Prostate gland (tissue), 2 donors: Measurements from ENCODE around the gene TOPBP1. TPM values are rescaled to one million over a fixed set of nuclear protein-coding genes. Genes with fewer than 3 reads are reported as not detected.

Source experiments
- DNase-seq: peaks from one replicate; pipeline ENCODE4 v3.0.0-alpha.2; 2019; ENCODE audit warnings: low spot score
- H3K27ac ChIP-seq, 2 donors: fragments of 200-600 bp; sonication (generic); 2 replicates each; pipeline ENCODE4 v1.5.1; 2017 to 2019
- H3K27me3 ChIP-seq: fragments of 200-600 bp; sonication (generic); replicated peaks from 2 replicates; pipeline ENCODE4 v1.5.1; 2019; ENCODE audit not compliant: insufficient read depth
- H3K36me3 ChIP-seq, 2 donors: fragments of 200-600 bp; sonication (generic); 1 replicate in 1 of 2; 2 replicates in 1 of 2; pipeline versions ENCODE4 v1.5.1 to v1.8.1; 2017 to 2019
- H3K4me1 ChIP-seq: fragments of 200-600 bp; sonication (generic); replicated peaks from 2 replicates; pipeline ENCODE4 v1.5.1; 2019
- H3K4me3 ChIP-seq, 2 donors: fragments of 200-600 bp; sonication (generic); 2 replicates each; pipeline ENCODE4 v1.5.1; 2017 to 2019
- H3K9me3 ChIP-seq: fragments of 200-600 bp; sonication (generic); 2 replicates; pipeline ENCODE4 v1.5.1; 2017
- CTCF ChIP-seq, 4 experiments: fragments of 200-600 bp in 2 of 4; fragments of 450-650 bp in 2 of 4; sonication (generic) in 2 of 4; IDR thresholded peaks; 1 replicate in 3 of 4; 2 replicates in 1 of 4; pipeline ENCODE4 v1.5.1; 2016 to 2019; ENCODE audit warnings: antibody characterized with exemption in 4 of 4, mild to moderate bottlenecking in 2 of 4, moderate library complexity in 2 of 4
- POLR2A ChIP-seq: fragments of 450-650 bp; IDR thresholded peaks from one replicate; pipeline ENCODE4 v1.6.1; 2016; ENCODE audit warnings: antibody characterized with exemption, mild to moderate bottlenecking
- POLR2AphosphoS5 ChIP-seq: sonication (generic); formaldehyde crosslinking; IDR thresholded peaks from one replicate; pipeline ENCODE4 v1.6.1; 2017; ENCODE audit warnings: antibody characterized with exemption
- WGBS: methylation state at CpG from one replicate; pipeline ENCODE4 v1.1.5; 2018; 5-methylcytosine and 5-hydroxymethylcytosine counted together
- intact Hi-C: fragments of 100-400 bp; cut with DNase I; formaldehyde crosslinking; loops from one replicate; pipeline ENCODE4 v1.14.2; 2022
- total RNA-seq, 2 donors: library from RNA; depleted of rRNA; stranded (reverse); fragments of >200 nt; gene quantifications; one replicate each; pipeline ENCODE4 v1.1.0, GENCODE V29; 2016

Gene TOPBP1
- total RNA-seq, 2 donors from 2014 or later: 15.6 to 25.3 TPM

GRCh38 chr3:133674290-133674919 is 12.7 kb upstream of the TOPBP1 start:
- Histone ChIP-seq H3K27ac (no peak overlapping the region), H3K4me3 (no peak overlapping the region), H3K9me3 (no peaks in the 10 kb centered on the region), H3K36me3 (no peaks in the 10 kb centered on the region), H3K27me3 (peaks cover 8% of the 10 kb centered on the region), H3K4me1 (no peaks in the 10 kb centered on the region)
- 4% methylated on average over 38 of the region's 47 CpGs for WGBS
- DNase-seq: no peak
- no peak for TF ChIP-seq CTCF (IDR thresholded peaks at IDR 0.05)
- no peak for TF ChIP-seq POLR2AphosphoS5
- no peak for TF ChIP-seq POLR2A
- intact Hi-C loops: no loop called here

- intact Hi-C loops: no loop called here
- WGBS: 67% methylated on average over 12 of the region's 12 CpGs
- TF ChIP-seq POLR2AphosphoS5 (no peak), POLR2A (no peak), CTCF (IDR thresholded peaks at IDR 0.05) (no peak)
- H3K27me3 ChIP-seq: peaks cover 8% of the 10 kb centered on the region
- no peak overlapping the region for H3K4me3 ChIP-seq
- H3K36me3 ChIP-seq: no peaks in the 10 kb centered on the region
- H3K4me1 ChIP-seq: no peaks in the 10 kb centered on the region
- no peaks in the 10 kb centered on the region for H3K9me3 ChIP-seq
- no peak for DNase-seq
- H3K27ac ChIP-seq: no peak overlapping the region
These were observed 12.0 kb upstream of the TOPBP1 start for GRCh38 chr3:133673746-133674145.

GRCh38 chr3:133672461-133672860 is 10.7 kb upstream of the TOPBP1 start:
- peaks cover 8% of the 10 kb centered on the region for H3K27me3 ChIP-seq
- 92% methylated on average over 2 of the region's 2 CpGs for WGBS
- no peak overlapping the region for H3K4me3 ChIP-seq
- TF ChIP-seq POLR2A: no peak
- no peak for TF ChIP-seq POLR2AphosphoS5
- TF ChIP-seq CTCF (IDR thresholded peaks at IDR 0.05): no peak
- no peak overlapping the region for H3K27ac ChIP-seq
- H3K36me3 ChIP-seq: no peaks in the 10 kb centered on the region
- intact Hi-C loops: no loop called here
- H3K9me3 ChIP-seq: no peaks in the 10 kb centered on the region
- no peaks in the 10 kb centered on the region for H3K4me1 ChIP-seq
- no peak for DNase-seq

- Histone ChIP-seq H3K27ac (no peak overlapping the region), H3K4me3 (no peak overlapping the region), H3K27me3 (peaks cover 8% of the 10 kb centered on the region), H3K9me3 (no peaks in the 10 kb centered on the region), H3K36me3 (no peaks in the 10 kb centered on the region), H3K4me1 (no peaks in the 10 kb centered on the region)
- WGBS: 61% methylated on average over 3 of the region's 3 CpGs
- TF ChIP-seq CTCF (IDR thresholded peaks at IDR 0.05) (no peak), POLR2AphosphoS5 (no peak), POLR2A (no peak)
- no peak for DNase-seq
- intact Hi-C loops: no loop called here
These were observed 8.8 kb upstream of the TOPBP1 start for GRCh38 chr3:133670525-133670995.

GRCh38 chr3:133669949-133670524 is 8.3 kb upstream of the TOPBP1 start:
- Histone ChIP-seq H3K36me3 (no peaks in the 10 kb centered on the region), H3K27me3 (peaks cover 8% of the 10 kb centered on the region), H3K4me1 (no peaks in the 10 kb centered on the region), H3K27ac (no peak overlapping the region), H3K4me3 (no peak overlapping the region), H3K9me3 (no peaks in the 10 kb centered on the region)
- TF ChIP-seq POLR2AphosphoS5 (no peak), CTCF (IDR thresholded peaks at IDR 0.05) (no peak), POLR2A (no peak)
- WGBS: 74% methylated on average over 4 of the region's 4 CpGs
- no peak for DNase-seq
- intact Hi-C loops: loop anchor here (10.0 kb wide), 2 partner anchors 135 to 255 kb away; partner anchors contain the start of gene SRPRB
